NCI-H1694 (cell line): Measurements from ENCODE around the gene CBX5.
A peak's percentile ranks its signal among the peaks of the same experiment; 100 is the strongest.
"Not testable (repeated sequence)": the region's sequence is repeated elsewhere in the genome, so short reads cannot be mapped to it uniquely, and the experiment has no call there.

Source experiments
- DNase-seq: peaks from one replicate; lab custom pipeline; 2025; lab: John Stamatoyannopoulos, UW

CBX5 gene

GRCh38 chr12:54197010-54197409 lies 82.9 kb downstream of the CBX5 start:
- no peak for DNase-seq

DNA sequence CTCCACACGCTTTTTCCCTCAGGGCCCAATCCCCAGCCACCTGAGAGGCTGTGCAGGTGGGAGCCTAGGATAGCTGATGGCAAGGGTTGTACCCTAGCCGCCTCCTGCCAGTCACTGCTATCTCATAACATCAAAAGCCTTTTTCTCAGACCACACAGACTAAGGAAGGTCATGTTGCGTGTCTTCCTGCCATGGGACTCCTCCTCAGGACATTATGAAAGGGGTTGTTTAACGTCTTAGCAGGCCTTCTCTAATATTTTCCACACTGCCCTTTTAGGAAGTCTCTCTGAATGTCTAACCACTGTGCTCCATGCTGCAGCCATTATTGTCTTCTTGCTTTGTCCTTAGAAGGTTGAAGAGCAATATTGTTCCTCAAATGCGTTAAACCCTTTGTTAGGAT lies 83.5 kb downstream of the CBX5 start:
- no peak for DNase-seq

GRCh38 chr12:54195737-54196347 lies 84.1 kb downstream of the CBX5 start:
- DNase-seq: no peak

DNA sequence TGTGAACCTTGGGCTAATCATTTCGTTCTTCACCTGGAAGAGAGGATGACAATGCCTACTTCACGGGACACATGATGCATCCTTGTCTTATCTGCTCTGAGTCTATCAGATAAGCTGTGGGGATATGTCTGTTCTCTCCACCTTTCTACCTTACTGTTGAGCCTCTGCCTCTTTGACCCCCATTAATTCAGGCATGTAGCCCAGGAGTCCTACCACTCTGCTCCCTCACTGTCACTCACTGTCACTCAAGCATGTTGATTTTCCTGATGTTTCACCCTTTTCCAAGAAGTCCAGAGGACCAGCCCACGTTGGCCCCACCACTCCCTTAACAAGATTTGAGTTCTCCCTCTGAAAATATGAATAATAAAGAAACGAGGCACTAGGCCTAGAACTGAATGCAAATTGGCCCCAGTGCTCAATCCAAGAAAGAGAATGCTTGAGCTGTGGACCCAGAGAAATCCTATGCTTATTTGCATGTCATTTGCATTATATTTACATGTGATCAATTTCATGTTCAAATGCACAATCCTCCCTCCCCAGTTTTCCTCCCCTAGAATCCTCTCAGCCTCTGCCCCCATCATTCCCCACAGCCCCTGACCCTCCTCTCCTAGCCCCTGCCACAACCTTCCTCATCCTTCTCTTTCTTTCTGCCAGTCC lies 84.7 kb downstream of the CBX5 start:
- no peak for DNase-seq

- not testable (repeated sequence) for DNase-seq
These were observed 85.3 kb downstream of the CBX5 start for GRCh38 chr12:54194611-54195010.

- no peak for DNase-seq
These were observed 86.5 kb downstream of the CBX5 start for GRCh38 chr12:54193434-54193833.

- DNase-seq: peak; percentile 73
These were observed 88.3 kb downstream of the CBX5 start for GRCh38 chr12:54191550-54192022.

DNA sequence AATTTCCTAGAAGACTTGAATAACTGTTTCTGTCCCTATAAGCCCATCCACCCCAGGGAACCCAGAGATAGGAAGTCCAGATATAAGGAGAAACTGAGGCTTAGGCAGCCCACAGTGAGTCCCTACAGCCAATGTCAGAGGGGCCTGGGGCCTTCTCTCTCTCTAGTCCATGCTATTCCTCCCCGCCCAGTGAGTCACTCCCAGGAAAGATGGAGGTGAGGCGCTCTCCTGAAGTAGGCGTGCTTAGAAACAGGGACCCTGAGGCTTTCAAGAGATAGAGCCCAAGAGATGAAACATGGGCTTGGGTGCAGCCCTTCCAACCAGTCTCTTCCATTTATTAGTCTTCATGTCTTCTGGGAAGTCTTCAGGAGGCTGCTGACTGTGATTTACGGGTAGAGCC lies 88.8 kb downstream of the CBX5 start:
- DNase-seq: no peak

DNA sequence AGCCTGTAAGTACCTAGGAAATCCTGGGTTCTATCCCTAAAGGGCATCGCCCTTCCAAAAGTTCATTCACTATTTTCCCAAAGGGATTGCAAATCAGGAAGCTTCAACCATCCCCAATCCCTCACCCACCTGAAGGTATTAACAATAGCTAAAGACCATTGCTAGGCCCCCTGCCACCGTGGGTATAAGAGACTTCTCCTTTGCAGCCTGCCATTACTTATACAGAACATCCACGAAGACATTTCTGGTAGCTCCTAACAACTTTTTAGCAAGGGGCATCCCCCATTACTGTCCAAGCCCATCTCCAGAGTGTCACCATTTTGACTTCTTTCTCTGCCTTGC lies 90.8 kb downstream of the CBX5 start:
- DNase-seq: no peak

DNA sequence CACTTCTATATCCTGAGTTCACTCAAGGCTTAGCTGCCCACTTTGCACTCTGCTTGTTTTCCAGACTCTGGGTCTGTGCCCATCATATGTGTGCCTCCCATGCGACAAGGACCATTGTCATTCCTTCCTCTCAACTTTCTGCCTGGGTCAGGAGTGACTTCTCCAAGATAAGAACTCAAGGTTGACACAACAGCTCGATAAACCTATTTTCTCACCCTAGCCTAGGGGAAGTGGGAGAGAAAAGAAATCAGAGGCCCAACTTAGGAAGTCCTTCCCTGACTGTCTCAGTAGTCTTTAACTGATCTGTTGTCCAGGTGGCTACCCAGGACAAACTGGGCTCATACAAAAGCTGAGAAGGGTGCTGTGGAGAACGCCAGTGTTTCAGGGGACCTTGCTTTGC lies 92.8 kb downstream of the CBX5 start:
- DNase-seq: no peak

GRCh38 chr12:54185919-54186318 lies 94.0 kb downstream of the CBX5 start:
- DNase-seq: no peak

DNA sequence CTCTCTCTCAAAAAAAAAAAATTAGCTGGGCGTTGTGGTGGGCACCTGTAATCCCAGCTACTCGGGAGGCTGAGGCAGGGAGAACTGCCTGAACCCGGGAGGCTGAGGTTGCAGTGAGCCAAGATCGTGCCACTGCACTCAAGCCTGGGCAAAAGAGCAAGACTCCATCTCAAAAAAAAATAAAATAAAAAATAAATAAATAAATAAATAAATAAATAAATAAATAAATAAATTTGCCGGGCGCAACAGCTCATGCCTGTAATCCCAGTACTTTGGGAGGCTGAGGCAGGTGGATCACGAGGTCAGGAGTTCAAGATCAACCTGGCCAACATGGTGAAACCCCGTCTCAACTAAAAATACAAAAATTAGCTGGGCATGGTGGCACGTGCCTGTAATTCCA lies 94.6 kb downstream of the CBX5 start:
- DNase-seq: not testable (repeated sequence)

- no peak for DNase-seq
These were observed 95.7 kb downstream of the CBX5 start for GRCh38 chr12:54184024-54184805.

GRCh38 chr12:54182981-54183380 lies 96.9 kb downstream of the CBX5 start:
- no peak for DNase-seq

DNA sequence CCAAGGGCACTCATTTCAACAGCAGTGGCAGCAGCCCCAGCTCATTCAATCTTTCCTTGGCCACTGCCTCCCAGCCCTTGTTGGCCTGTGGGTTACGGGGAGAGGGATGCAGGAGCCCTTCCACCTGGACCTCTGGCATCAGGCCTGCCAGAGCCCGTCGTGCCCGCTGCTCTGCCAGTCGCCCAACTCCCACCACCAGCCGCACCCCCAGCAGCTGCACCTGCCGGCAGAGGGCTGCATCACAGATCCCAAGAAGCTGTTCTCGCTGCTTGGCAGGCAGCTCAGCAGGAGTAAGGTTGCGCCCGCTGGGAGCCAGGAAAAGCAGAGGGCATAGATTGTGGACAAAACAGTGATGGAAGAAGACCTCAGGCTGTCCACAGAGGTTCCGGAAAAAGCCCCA lies 97.8 kb downstream of the CBX5 start:
- DNase-seq: no peak
